ENCODE data around the gene OGFR. TPM values are rescaled to one million over a fixed set of nuclear protein-coding genes. Genes with fewer than 3 reads are reported as not detected.

Gene OGFR
- total and polyA plus RNA-seq, 2 donors (not counting 1 experiment from before 2014, with no cell fraction given), result 71.7 to 102 TPM

- Histone ChIP-seq H2AFZ (ENCODE audit: insufficient read depth, low read depth, low read length, poor library complexity, severe bottlenecking) (no peak overlapping the region), H3K9me3 (ENCODE audit: control extremely low read depth in 1 of 3, control insufficient read depth in 2 of 3, insufficient read depth in 1 of 3, low read length in 2 of 3) (peaks cover 0 to 17% (median 0%) of the 10 kb centered on the region in 3 donors), H3K79me2 (ENCODE audit: control insufficient read depth, insufficient read depth, low read length) (peaks cover 18% of the 10 kb centered on the region), H3K4me1 (ENCODE audit: control insufficient read depth in 2 of 2, insufficient read depth in 2 of 2, low read length in 2 of 2) (peaks cover 14 to 29% of the 10 kb centered on the region in 2 donors), H3K27me3 (replicated peaks in 1 of 4; ENCODE audit: control extremely low read depth in 1 of 4, control insufficient read depth in 3 of 4, insufficient read depth in 4 of 4, low read length in 3 of 4) (peaks cover 0 to 22% (median 10%) of the 10 kb centered on the region in 4 experiments), H3K27ac (ENCODE audit: low read length in 2 of 2) (no peak overlapping the region), H4K20me1 (ENCODE audit: control insufficient read depth, insufficient read depth, low read length, poor library complexity, severe bottlenecking) (peaks cover 92% of the 10 kb centered on the region), H3K36me3 (replicated peaks in 1 of 2; ENCODE audit: control extremely low read depth in 1 of 2, control insufficient read depth in 1 of 2, extremely low read depth in 1 of 2, insufficient read depth in 2 of 2, low read length in 1 of 2) (peaks cover 0 to 63% of the 10 kb centered on the region in 2 experiments), H3K4me2 (replicated peaks; ENCODE audit: low read depth, low read length, poor library complexity, severe bottlenecking) (no peak overlapping the region), H3K9ac (ENCODE audit: low read length) (no peak overlapping the region), H3K4me3 (ENCODE audit: control extremely low read depth in 1 of 5, extremely low read depth in 1 of 5, insufficient read depth in 1 of 5, low read depth in 2 of 5, low read length in 4 of 5) (no peak overlapping the region)
- WGBS (ENCODE audit: insufficient coverage), result 91% methylated on average over 8 of the region's 10 CpGs
- POLR2A ChIA-PET, result no interaction called here
- H3K4me1 Mint-ChIP-seq, result peaks cover 25% of the 10 kb centered on the region
- H3K9me3 Mint-ChIP-seq (ENCODE audit: insufficient read depth), result no peaks in the 10 kb centered on the region
- DNase-seq, result no peak
- no peak overlapping the region for H3K27ac Mint-ChIP-seq
- TF ChIP-seq CTCF (IDR thresholded peaks at IDR 0.05), result no peak
- TF ChIP-seq EZH2 (IDR thresholded peaks at IDR 0.05; ENCODE audit: borderline replicate concordance, insufficient read depth, low read depth, low read length, poor library complexity, severe bottlenecking), result no peak
- CTCF ChIA-PET, result interaction anchor here (0.8 to 1.0 kb wide), 3 partner anchors 9 to 312 kb away, joined by 3 to 4 read pairs (median 3); no protein-coding TSS in a partner anchor
- no peak for ATAC-seq (ENCODE audit: low read depth)
- intact Hi-C loops (cut with micrococcal nuclease), result no loop called here
- H3K4me3 Mint-ChIP-seq, result no peak overlapping the region
- peaks cover 17% of the 10 kb centered on the region for H3K27me3 Mint-ChIP-seq
Measured at GRCh38 chr20:62811720-62812119, 7.1 kb downstream of the OGFR start.

GRCh38 chr20:62812181-62812906 lies 7.7 kb downstream of the OGFR start:
- H3K27me3 ChIP-seq (replicated peaks in 1 of 4; ENCODE audit: control extremely low read depth in 1 of 4, control insufficient read depth in 3 of 4, insufficient read depth in 4 of 4, low read length in 3 of 4), result peaks cover 0 to 23% (median 11%) of the 10 kb centered on the region in 4 experiments
- H3K4me3 ChIP-seq (ENCODE audit: control extremely low read depth in 1 of 5, extremely low read depth in 1 of 5, insufficient read depth in 1 of 5, low read depth in 2 of 5, low read length in 4 of 5), result no peak overlapping the region
- peaks cover 17% of the 10 kb centered on the region for H3K27me3 Mint-ChIP-seq
- H3K9me3 Mint-ChIP-seq (ENCODE audit: insufficient read depth), result no peaks in the 10 kb centered on the region
- no peak for DNase-seq
- ChIA-PET POLR2A (no interaction called here), CTCF (interaction anchor here (0.8 kb wide), 1 partner anchor 10 kb away, joined by 3 read pairs; no protein-coding TSS in a partner anchor)
- peaks cover 12 to 23% of the 10 kb centered on the region in 2 donors for H3K4me1 ChIP-seq (ENCODE audit: control insufficient read depth in 2 of 2, insufficient read depth in 2 of 2, low read length in 2 of 2)
- no peak overlapping the region for H2AFZ ChIP-seq (ENCODE audit: insufficient read depth, low read depth, low read length, poor library complexity, severe bottlenecking)
- H3K36me3 ChIP-seq (replicated peaks in 1 of 2; ENCODE audit: control extremely low read depth in 1 of 2, control insufficient read depth in 1 of 2, extremely low read depth in 1 of 2, insufficient read depth in 2 of 2, low read length in 1 of 2), result peaks cover 0 to 59% of the 10 kb centered on the region in 2 experiments
- intact Hi-C loops (cut with micrococcal nuclease), result no loop called here
- no peak overlapping the region for H3K4me3 Mint-ChIP-seq
- WGBS (ENCODE audit: insufficient coverage), result 88% methylated on average over 40 of the region's 43 CpGs
- no peak for TF ChIP-seq EZH2 (IDR thresholded peaks at IDR 0.05; ENCODE audit: borderline replicate concordance, insufficient read depth, low read depth, low read length, poor library complexity, severe bottlenecking)
- no peak overlapping the region for H3K27ac ChIP-seq (ENCODE audit: low read length in 2 of 2)
- no peak overlapping the region for H3K27ac Mint-ChIP-seq
- ATAC-seq (ENCODE audit: low read depth), result no peak
- peaks cover 86% of the 10 kb centered on the region for H4K20me1 ChIP-seq (ENCODE audit: control insufficient read depth, insufficient read depth, low read length, poor library complexity, severe bottlenecking)
- H3K79me2 ChIP-seq (ENCODE audit: control insufficient read depth, insufficient read depth, low read length), result peaks cover 12% of the 10 kb centered on the region
- peaks cover 21% of the 10 kb centered on the region for H3K4me1 Mint-ChIP-seq
- H3K9me3 ChIP-seq (ENCODE audit: control extremely low read depth in 1 of 3, control insufficient read depth in 2 of 3, insufficient read depth in 1 of 3, low read length in 2 of 3), result peaks cover 0 to 17% (median 0%) of the 10 kb centered on the region in 3 donors
- no peak overlapping the region for H3K4me2 ChIP-seq (replicated peaks; ENCODE audit: low read depth, low read length, poor library complexity, severe bottlenecking)
- no peak overlapping the region for H3K9ac ChIP-seq (ENCODE audit: low read length)

Measured in B cell (primary cell).